GM21786 (cell line): Measurements from ENCODE around the gene BTG1.
"Not testable (repeated sequence)": the region's sequence is repeated elsewhere in the genome, so short reads cannot be mapped to it uniquely, and the experiment has no call there.

Experiments used
- ATAC-seq: cut with Tn5 transposase; IDR thresholded peaks from one replicate; pipeline ENCODE4 v1.9.1; 2021; ENCODE audit not compliant: unreplicated experiment

The BTG1 gene

DNA sequence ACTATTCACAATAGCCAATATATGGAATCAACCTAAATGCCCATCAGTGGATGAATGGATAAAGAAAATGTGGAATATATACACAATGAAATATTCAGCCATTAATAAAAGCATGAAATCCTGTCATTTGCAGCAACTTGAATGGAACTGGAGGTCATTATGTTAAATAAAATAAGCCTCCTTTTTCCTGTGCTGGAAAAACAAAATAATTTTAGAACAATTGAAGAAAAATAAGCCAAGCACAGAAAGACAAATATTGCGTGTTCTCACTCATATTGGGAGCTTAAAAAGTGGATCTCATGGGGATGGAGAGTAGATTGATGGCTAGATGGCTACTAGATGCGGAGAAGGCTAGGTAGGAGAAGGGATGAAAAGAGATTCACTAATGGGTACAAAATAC lies 6.3 kb upstream of the BTG1 start:
- no peak for ATAC-seq

DNA sequence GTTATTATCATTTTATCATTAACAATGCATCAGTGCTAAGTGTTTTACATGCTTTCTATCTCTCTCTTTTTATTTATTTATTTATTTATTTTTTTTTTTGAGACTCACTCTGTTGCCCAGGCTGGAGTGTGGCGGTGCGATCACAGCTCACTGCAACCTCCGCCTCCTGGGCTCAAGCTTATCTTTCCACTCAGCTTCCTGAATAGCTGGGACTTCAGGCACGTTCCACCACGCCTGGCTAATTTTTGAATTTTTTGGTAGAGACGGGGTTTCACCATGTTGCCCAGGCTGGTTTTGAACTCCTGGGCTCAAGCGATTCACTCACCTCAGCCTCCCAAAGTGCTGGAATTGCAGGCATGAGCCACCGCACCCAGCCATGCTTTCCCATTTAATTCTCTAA lies 3.9 kb upstream of the BTG1 start:
- ATAC-seq: no peak

DNA sequence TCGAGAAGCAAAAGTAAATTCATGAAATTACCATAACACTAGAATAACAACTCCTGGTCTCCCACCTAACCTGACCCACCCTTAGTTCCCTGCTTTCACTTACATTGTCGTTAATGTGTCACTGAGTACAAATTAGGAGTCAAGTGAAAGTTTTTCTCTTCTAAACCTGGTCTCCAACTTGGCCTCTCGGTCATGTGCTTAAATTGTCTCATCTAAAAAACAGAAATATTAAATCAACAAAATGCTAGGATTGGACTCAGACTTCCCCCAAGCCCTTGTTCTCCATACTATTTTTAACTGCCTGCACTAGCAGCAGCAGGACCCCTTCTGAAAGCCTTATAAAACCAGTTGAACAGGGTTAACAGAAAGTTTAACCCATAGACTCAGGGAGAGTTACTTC lies 1.8 kb upstream of the BTG1 start:
- ATAC-seq: no peak

DNA sequence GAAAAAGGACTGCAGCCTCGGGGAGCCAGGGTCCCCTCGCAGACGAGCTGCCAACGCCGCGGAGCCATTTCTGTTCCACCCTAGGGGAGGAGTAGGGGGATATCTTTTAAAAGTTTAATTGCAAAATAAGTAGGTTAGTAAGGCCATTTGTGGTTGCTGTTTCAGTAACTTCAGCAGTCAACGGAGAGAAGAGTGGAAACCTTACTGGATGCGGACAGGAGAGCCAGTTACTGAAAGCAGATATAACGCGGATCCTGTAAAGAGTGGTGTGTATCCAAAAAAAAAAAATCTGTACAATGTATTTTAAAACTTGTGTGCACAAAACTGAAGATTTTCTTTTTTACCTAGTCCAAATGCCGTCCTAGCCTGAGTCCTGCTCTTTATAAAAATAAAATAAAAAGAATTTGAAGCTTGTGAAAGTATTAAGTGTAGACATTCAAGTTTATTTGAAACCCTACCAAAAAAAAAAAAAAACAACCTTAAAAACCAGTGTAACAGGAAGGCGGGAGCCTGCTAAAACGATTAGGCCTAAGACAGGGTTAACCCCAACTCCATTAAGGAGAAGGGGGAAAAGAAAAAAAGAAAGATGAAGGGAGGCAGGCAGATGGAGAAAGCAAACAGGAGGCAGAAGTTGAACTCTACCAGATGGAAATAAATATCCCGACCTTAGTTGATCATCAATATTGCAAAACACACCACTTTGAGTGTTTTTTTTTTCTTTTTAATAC lies 1.0 kb upstream of the BTG1 start:
- no peak for ATAC-seq

DNA sequence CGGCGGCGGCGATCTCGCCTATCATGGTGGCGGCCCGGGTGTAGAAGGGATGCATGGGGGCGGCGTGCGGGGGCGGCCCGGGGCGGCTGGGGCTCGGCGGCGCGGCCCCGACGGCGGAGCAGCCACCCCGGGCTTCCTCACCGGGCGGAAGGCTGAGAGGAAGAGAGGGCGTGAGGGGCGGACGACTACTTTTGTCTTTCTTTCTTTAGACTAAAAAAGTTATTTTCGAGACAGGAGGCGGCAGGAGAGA lies 240 bp downstream of the BTG1 start:
- no peak for ATAC-seq

DNA sequence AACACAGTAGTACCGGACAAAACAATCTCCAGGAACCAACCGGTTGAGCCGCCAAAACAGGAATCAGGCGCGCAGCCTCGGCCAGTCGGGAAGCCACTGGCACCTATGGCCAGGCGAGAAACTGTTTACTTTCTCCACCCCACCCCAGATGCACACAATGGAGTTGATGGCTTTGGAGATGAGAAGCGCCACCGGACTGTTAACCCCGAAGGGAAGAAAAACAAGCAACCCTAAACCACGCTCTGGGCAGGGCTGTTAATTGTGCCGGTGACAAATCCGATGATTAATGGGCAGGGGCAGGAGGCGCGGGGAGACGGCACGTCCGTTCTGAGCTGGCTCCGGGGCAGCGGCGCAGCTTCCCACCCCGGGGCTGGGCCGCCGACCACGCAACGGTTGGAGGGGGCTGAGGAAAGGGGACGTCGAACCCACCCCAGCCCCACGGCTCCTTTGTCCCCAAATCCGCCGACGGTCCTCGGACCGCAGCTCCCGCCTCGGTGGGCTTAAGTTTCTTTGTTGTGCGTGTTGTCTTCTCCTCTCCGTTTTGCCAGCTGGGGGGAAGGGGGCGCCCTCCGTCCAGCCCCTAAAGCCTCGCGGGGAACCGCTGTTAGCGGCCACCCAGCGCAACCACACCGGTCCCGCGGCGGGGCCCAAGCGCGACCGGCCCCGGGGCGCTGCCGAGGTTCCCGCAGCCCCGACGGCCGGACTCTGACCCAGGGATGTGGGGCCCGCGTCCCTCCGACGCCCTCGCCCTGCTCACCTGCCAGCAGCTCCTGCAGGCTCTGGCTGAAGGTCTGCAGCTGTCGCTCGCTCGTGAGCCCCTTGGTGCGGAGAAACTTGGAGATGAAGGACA lies 790 bp downstream of the BTG1 start:
- no peak for ATAC-seq

DNA sequence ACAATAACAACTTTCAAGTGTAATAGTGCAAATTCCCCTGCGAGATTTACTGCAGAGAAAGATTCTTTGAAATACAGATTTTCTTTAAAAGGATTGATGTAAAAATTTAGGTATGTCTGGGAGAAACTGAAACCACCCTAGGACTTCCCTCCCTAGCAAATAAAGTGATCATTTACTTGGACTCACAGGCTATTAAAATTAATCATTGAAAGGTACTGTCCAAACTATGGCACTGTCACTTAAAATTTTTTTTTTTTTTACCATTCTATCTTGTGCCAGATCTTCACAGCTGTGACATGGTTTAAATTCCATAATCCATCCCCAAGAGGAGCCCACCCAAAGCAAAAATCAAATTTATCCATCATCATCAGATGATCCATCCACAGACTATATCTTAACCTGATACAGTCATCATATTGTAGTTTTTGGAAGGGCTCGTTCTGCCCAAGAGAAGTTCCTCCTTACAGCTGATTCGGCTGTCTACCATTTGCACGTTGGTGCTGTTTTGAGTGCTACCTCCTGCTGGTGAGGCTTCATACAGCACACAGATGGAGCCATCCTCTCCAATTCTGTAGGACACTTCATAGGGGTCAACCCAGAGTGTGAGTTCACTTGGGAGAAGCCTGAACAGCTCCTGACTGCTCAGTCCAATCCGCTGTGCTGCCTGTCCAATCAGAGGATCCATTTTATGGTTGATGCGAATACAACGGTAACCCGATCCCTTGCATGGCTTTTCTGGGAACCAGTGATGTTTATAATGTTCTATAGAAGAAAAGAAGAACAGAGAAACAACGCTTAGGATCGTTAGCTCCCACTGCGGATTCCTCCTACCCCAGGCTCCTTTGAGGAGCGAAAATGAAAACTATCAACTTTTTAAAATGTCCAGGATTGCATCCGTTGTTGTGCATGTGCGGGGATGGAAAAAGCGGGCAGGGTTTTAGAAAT lies 1.7 kb downstream of the BTG1 start:
- ATAC-seq: peak; percentile 12

DNA sequence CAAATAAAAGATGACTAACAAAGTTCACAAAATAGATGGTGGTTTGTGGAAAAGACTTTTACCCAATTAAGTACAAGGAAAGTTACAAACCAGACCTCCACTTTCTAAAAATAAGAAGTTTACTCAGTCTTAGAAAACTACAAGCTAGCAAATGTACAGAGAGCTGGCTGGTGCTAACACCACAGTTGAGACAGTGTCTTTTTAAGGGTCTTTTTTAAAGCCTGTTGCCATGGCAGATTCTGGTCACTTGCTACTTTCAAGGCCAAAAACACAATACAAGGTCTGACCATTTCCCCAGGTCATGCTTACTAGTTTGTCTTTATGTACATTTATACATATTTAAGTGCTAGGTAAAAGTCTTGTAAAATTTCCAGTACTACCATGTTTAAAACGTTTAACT lies 2.4 kb downstream of the BTG1 start:
- no peak for ATAC-seq

DNA sequence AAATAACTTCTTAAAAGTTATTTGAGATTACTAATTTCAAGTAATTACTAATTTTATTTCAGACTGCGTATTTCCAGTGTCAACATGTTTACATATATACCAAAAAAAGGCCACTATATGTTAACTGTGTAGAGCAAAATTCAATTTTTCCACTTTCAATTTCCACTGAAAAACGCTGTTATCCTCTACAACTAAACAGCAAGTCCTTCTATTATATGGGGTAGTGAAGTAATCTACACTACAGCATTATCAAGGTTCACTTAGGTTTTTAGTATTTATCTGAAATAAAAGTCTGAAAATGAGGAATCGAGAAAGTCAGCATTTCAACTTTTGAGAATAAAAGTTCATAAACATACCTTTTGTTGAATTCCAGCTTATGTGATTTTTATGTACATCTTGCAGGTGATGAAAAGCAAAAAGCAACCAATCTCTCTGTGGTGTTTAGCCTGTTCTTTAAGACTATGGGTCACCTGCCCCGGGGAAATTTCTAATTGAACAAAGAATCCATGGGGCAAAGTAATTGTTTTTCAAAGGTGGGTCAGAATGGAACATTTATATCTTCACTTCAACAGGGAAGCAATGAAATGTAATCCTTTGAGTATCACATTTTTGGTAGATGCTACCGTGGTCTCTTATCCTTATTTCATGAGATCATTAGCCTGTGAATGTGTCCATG lies 3.3 kb downstream of the BTG1 start:
- ATAC-seq: no peak

DNA sequence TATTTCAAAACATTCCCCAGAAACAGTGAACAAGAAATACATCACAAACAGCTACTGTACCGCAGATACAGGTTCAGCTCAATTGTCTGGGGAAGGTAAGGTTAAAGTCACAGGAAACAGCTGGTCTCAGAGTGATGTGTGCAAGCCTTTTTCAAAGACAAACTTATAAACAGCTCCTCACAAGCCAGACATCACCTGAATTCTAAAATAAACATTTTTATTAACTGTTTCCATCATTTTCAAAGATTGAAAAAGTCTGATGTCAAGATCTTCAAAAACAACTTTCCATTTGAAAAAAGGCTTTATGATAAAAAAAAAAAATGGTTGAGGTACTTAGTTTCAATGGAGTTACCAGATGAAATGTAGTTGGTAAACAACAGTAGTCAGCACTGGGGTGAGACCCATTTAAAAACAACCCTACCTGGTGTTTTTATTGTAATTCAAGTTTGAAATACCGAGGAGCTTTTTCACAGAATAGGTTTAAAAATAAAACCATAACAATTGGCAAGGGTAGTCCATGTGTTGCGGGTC lies 4.0 kb downstream of the BTG1 start:
- no peak for ATAC-seq

DNA sequence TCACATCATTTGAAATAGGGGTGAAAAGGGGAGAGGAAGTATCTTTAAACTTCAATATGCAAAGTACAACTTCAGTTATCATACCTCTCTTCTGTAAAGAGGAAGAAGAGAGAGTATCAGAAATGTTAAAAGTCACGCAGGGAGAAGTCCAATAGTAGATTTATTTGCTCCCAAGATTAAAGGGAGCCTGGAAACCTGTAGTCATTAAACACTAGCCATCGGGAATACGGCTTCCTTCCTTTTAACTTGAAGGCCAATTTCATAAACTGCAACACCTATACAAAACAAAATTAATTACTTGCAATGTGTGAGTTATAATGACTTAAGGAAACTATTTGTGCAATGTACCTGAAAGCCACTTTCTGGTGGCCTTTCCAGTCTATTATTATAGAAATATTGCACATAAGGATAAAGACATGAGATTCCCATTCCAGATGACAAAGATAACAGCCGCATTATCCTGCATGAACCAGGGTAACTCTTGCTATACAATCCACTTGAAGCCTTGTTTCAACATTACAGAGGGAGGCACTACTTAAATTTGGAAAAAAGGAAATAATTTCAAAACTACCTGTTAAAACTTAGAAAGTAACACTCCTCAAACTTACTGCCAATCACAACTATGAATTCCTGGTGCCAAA lies 4.6 kb downstream of the BTG1 start:
- no peak for ATAC-seq

DNA sequence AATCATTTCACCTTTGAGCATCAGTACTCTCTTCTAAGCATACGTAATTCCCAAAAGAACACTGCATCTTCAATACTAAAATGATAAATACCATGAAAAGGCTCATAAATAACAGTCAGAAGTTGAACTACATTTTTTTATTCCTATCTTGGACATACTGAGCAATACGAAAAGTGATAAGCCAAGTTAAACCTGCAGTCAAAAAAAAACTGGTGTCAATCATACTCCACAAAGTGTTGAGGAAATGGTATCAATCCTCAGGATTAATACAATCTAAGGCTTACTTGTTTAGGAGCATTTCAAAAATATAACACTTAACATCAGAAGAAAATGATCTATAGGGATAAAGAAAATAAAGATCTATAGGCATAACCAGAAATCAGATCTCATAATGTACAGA lies 5.5 kb downstream of the BTG1 start:
- no peak for ATAC-seq

DNA sequence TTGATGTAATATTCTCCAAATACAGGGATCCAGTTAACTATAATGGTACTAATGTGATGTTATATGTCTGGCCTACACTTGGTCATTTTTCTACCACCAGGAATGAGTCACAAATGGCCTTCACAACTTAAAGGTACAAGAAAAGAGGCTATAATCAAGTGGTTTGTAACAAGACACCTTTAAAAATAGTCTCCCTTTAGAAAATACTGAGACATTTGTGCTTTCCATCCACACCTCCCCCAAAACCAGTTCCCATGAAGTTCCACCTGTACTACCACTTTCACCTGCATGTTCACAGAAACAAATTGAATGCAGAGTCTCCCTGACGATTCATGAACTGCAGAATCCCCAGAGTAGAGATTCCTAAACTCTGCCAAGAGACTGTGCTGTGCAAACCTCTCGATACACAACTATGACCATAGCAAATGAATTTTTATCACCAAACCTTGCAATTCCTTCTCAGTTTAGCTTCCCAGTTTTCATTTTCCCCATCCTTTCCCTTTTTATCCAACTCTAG lies 6.0 kb downstream of the BTG1 start:
- ATAC-seq: no peak

DNA sequence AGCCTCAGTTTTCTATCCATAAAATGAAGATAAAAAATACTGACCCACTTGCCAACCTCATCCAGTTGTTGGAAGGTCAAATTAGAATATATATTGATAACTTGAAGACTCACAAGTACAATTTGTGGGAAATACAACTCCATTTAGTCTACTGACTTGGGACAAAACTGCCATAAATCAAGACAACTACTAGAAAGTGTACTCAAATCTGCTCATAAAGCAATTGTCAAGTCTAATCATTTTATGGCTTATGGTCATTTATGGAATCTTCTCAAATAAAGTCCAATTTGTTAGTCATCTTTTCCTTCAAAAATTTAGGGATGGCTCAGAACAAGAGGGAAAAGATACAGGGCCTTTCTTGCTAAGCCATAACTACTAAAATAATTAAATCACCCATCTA lies 7.0 kb downstream of the BTG1 start:
- no peak for ATAC-seq

DNA sequence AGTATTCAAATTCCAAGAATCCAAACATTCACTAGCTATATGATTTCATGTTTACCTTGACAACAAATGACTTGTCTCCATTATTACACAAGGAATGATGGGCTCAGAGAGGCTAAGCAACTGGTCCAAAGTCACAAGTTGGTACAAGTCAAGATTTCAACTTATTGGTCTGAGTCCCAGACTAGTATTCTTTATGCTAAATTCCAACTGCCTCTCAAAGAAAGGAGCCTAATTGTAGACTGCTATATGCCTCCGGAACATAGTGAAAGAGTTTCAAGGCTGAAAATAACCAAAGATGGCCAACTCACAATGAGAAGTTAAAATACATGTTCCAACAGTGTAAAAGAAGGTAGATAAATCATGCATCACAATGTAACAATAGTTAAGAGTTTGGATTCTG lies 7.5 kb downstream of the BTG1 start:
- ATAC-seq: no peak

DNA sequence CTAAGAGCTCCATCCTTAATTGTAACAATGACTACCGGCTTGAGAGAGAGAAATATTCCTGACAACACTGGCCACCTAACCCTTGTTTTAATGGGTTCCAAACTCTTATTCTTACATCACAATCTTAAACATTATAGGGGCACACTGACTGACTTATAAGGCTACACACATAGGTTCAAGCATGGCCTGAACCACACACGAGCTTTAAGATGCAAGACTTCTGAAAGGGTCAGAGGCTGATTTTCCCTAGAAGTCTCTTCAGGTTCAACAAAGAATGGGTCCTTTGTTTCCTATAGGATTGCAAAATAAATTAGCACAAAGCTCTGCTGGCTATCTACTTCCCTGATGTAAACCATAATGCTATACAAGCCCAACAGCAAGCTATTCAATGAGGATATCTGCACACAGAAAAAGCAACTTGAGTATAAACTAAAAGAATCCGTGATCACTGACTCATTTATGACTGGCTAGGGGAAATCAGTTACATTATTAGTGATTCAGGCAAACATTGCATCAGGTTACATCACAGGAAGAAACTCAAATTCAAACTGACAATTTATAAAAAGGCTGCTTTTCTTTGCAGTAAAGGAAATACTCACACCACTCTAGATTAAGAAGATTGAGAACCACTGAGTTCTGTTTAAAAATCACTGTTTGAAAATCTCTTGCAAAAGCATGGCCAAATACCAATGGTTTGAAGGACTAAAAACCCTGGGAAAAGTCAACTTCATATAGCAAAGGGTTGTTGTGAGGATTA lies 8.5 kb downstream of the BTG1 start:
- no peak for ATAC-seq

DNA sequence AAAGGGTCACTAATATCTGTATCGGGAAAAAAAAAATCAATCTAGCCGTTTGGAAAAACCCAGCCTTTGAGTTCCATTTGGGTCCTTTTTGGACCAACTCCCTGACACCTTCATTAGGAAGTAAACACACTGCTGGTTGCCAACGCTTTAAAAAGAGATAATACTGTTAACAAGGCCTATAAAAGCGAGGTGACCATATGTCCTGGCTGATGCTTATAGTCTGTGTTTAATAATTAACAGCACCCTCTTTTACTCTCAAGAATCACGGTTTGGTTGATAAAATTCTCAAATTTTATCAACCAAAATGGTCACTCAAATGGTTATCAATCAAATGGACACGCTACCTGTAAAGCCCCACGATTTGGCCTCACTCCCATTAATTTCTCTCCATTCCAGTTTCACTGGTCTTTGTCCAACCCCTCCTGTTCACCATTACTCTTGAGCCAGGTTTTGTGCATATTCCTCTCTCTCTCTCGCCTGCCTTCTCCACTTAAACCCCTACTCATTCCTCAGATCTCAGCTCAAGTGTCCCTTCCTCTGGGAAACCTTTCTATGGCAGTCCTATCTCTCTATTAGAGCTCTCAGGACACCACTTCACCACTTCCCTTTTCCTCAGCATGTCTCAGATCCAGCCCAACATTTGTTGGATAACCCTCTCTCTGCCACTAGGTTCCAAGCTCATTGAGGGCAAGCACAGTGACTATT lies 9.5 kb downstream of the BTG1 start:
- ATAC-seq: no peak

DNA sequence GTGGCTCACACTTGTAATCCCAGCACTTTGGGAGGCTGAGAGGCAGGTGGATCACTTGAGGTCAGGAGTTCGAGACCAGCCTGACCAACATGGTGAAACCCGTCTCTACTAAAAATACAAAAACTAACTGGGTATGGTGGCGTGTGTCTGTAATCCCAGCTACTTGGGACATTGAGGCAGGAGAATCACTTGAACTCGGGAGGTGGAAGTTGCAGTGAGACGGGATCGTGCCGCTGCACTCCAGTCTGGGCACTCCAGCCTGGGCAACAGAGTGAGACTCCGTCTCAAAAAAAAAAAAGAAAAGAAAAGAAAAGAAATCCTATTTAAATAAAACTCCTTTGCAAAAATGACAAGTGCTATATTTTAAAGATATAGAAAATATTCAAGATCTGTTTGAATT lies 10.1 kb downstream of the BTG1 start:
- not testable (repeated sequence) for ATAC-seq
